HepG2 (cell line): Measurements from ENCODE around the gene TMEM131L. TPM values are rescaled to one million over a fixed set of nuclear protein-coding genes. Genes with fewer than 3 reads are reported as not detected.
A peak's percentile ranks its signal among the peaks of the same experiment; 100 is the strongest.

Experiments used
- BCL6 ChIP-seq: IDR thresholded peaks from 2 replicates; pipeline ENCODE4 v1.6.1; 2016; ENCODE audit warnings: missing genetic modification reagents, missing compliant biosample characterization
- LCORL ChIP-seq, 2 experiments: fragments of 450-650 bp in 1 of 2; sonication (generic) in 1 of 2; formaldehyde crosslinking in 1 of 2; IDR thresholded peaks; 2 replicates each; pipeline versions ENCODE4 v1.5.0 to v1.6.1; 2017 to 2020; ENCODE audit warnings: antibody characterized with exemption in 1 of 2, missing genetic modification reagents in 1 of 2
- NFKB2 ChIP-seq: sonication (generic); formaldehyde crosslinking; IDR thresholded peaks from 2 replicates; pipeline ENCODE4 v1.4.0; 2020; ENCODE audit warnings: missing genetic modification reagents, borderline replicate concordance
- RORA ChIP-seq: sonication (generic); formaldehyde crosslinking; IDR thresholded peaks from 2 replicates; pipeline ENCODE4 v1.5.0; 2020; ENCODE audit warnings: mild to moderate bottlenecking, missing genetic modification reagents, moderate library complexity
- SIN3B ChIP-seq: fragments of 150-350 bp; IDR thresholded peaks from 2 replicates; pipeline ENCODE4 v1.6.1; 2014; ENCODE audit warnings: low read length
- ZFP36L2 ChIP-seq: sonication (generic); formaldehyde crosslinking; IDR thresholded peaks from 2 replicates; pipeline ENCODE4 v1.4.0; 2020; ENCODE audit warnings: missing genetic modification reagents
- ZNF136 ChIP-seq: sonication (generic); formaldehyde crosslinking; IDR thresholded peaks from 2 replicates; pipeline ENCODE4 v1.8.1; 2022; ENCODE audit warnings: low read depth, mild to moderate bottlenecking, moderate library complexity, missing genetic modification reagents
- ZNF563 ChIP-seq: sonication (generic); formaldehyde crosslinking; IDR thresholded peaks from 2 replicates; pipeline ENCODE4 v1.8.0; 2022; ENCODE audit warnings: mild to moderate bottlenecking, moderate library complexity, missing genetic modification reagents
- ZNF615 ChIP-seq: sonication (generic); formaldehyde crosslinking; IDR thresholded peaks from 2 replicates; pipeline ENCODE4 v1.5.0; 2020; ENCODE audit warnings: mild to moderate bottlenecking, missing genetic modification reagents, borderline replicate concordance
- ZNF629 ChIP-seq: sonication (generic); formaldehyde crosslinking; conservative IDR thresholded peaks from 2 replicates; pipeline ENCODE4 v1.5.0; 2020; ENCODE audit warnings: missing genetic modification reagents
- polyA plus RNA-seq, 8 experiments: library from polyadenylated mRNA; depleted of rRNA in 3 of 8; stranded (reverse) in 7 of 8; unstranded in 1 of 8; fragments of >200 nt; fragmentation: Illumina TruSeq in 4 of 8; extraction: Trizol in 4 of 8; gene quantifications; 2 replicates each; pipeline versions ENCODE4 v1.2.1 to v1.2.3, GENCODE V29; 2011 to 2016; ENCODE audit warnings: low read depth in 4 of 8, missing spikeins in 1 of 8, mixed read lengths in 1 of 8; ENCODE audit not compliant: insufficient read depth in 1 of 8
- total RNA-seq, 5 experiments: library from RNA; depleted of rRNA; stranded (reverse); fragments of >200 nt; fragmentation: Illumina TruSeq; extraction: Trizol; gene quantifications; 2 replicates each; pipeline ENCODE4 v1.2.3, GENCODE V29; 2016; ENCODE audit warnings: low read depth in 1 of 5
- TF ChIP-seq, protein P1 (sequence below): sonication (generic); formaldehyde crosslinking; IDR thresholded peaks from 2 replicates; pipeline ENCODE4 v1.4.0; 2020; ENCODE audit warnings: missing genetic modification reagents
- TF ChIP-seq, protein P2 (sequence below): IDR thresholded peaks from 2 replicates; pipeline ENCODE4 v1.4.0; 2020; ENCODE audit warnings: mild to moderate bottlenecking, missing genetic modification reagents
- TF ChIP-seq, protein P3 (sequence below): IDR thresholded peaks from 2 replicates; pipeline ENCODE4 v1.6.1; 2016; ENCODE audit warnings: missing compliant biosample characterization, missing genetic modification reagents, borderline replicate concordance
- TF ChIP-seq, protein P4 (sequence below): sonication (generic); formaldehyde crosslinking; conservative IDR thresholded peaks from 2 replicates; pipeline ENCODE4 v1.4.0; 2020; ENCODE audit warnings: missing genetic modification reagents
- TF ChIP-seq, protein P5 (sequence below): sonication (generic); formaldehyde crosslinking; IDR thresholded peaks from 2 replicates; pipeline ENCODE4 v1.5.0; 2020; ENCODE audit warnings: missing genetic modification reagents
- TF ChIP-seq, protein P6 (sequence below): sonication (generic); formaldehyde crosslinking; IDR thresholded peaks from 2 replicates; pipeline ENCODE4 v1.4.0; 2020; ENCODE audit warnings: missing genetic modification reagents

The TMEM131L gene
- total and polyA plus RNA-seq, 2 of the 13 experiments (the other 11 are each of a cell fraction or from before 2014, with no cell fraction given), result 2.2 to 4.5 TPM

DNA sequence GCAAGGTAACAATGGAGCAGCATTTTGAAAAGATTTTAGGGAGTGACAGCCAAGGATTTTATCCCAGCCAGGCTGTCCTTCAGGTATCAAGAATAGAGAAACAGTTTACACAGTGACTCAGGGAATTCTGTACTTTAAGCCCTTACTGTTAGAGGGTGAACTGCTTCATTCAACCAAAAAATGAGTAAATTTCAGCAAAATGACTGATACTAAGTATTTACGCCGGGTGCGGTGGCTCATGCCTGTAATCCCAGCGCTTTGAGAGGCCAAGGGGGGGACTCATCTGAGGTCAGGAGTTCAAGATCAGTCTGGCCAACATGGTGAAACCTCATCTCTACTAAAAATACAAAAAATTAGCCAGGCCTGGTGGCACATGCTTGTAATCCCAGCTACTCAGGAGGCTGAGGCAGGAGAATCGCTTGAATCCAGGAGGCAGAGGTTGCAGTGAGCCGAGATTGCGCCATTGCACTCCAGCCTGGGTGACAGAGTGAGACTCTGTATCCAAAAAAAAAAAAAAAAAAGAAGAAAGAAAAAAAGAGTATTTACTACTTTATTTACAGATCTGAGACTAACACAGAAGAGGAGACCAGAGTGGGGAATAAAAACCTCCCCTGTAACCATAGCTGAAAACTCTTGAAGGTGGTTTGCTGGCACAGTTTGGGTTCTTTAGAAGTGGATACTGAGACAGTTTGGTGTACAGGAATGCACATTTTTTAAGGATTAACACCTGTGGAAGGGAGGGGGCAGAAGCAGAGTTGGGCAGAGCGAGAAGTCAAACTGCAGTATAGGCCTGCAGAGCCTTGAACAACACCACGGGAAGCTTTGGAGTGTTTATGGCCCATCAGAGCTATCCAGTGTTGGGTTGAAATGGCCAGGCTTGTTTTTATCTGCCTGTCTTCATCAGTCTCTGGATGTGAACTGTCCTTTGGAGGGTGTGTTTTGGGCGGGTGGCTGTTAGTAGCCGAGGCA is 40.5 kb downstream of the TMEM131L start (continued):
- TF ChIP-seq, protein P1, sequence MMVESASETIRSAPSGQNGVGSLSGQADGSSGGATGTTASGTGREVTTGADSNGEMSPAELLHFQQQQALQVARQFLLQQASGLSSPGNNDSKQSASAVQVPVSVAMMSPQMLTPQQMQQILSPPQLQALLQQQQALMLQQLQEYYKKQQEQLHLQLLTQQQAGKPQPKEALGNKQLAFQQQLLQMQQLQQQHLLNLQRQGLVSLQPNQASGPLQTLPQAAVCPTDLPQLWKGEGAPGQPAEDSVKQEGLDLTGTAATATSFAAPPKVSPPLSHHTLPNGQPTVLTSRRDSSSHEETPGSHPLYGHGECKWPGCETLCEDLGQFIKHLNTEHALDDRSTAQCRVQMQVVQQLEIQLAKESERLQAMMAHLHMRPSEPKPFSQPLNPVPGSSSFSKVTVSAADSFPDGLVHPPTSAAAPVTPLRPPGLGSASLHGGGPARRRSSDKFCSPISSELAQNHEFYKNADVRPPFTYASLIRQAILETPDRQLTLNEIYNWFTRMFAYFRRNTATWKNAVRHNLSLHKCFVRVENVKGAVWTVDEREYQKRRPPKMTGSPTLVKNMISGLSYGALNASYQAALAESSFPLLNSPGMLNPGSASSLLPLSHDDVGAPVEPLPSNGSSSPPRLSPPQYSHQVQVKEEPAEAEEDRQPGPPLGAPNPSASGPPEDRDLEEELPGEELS (CRISPR knock-in tag), result no peak; the same call in 1 of the 2 replicates
- TF ChIP-seq, protein P2, sequence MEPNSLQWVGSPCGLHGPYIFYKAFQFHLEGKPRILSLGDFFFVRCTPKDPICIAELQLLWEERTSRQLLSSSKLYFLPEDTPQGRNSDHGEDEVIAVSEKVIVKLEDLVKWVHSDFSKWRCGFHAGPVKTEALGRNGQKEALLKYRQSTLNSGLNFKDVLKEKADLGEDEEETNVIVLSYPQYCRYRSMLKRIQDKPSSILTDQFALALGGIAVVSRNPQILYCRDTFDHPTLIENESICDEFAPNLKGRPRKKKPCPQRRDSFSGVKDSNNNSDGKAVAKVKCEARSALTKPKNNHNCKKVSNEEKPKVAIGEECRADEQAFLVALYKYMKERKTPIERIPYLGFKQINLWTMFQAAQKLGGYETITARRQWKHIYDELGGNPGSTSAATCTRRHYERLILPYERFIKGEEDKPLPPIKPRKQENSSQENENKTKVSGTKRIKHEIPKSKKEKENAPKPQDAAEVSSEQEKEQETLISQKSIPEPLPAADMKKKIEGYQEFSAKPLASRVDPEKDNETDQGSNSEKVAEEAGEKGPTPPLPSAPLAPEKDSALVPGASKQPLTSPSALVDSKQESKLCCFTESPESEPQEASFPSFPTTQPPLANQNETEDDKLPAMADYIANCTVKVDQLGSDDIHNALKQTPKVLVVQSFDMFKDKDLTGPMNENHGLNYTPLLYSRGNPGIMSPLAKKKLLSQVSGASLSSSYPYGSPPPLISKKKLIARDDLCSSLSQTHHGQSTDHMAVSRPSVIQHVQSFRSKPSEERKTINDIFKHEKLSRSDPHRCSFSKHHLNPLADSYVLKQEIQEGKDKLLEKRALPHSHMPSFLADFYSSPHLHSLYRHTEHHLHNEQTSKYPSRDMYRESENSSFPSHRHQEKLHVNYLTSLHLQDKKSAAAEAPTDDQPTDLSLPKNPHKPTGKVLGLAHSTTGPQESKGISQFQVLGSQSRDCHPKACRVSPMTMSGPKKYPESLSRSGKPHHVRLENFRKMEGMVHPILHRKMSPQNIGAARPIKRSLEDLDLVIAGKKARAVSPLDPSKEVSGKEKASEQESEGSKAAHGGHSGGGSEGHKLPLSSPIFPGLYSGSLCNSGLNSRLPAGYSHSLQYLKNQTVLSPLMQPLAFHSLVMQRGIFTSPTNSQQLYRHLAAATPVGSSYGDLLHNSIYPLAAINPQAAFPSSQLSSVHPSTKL (CRISPR knock-in tag), result peak; percentile 77
- TF ChIP-seq ZNF136 (CRISPR knock-in tag) (no peak), NFKB2 (CRISPR knock-in tag) (no peak), ZNF615 (CRISPR knock-in tag) (no peak), ZNF563 (CRISPR knock-in tag) (no peak), ZNF629 (CRISPR knock-in tag) (no peak), BCL6 (CRISPR knock-in tag) (peak; percentile 44), SIN3B (no peak), LCORL (IDR thresholded peaks at IDR 0.05) (peak; percentile 44; the same call in 1 of the 2 replicates), LCORL (CRISPR knock-in tag; IDR thresholded peaks at IDR 0.05) (peak; percentile 22; the same call in 1 of the 2 replicates), ZFP36L2 (no peak), RORA (CRISPR knock-in tag) (no peak)
- TF ChIP-seq, protein P3, sequence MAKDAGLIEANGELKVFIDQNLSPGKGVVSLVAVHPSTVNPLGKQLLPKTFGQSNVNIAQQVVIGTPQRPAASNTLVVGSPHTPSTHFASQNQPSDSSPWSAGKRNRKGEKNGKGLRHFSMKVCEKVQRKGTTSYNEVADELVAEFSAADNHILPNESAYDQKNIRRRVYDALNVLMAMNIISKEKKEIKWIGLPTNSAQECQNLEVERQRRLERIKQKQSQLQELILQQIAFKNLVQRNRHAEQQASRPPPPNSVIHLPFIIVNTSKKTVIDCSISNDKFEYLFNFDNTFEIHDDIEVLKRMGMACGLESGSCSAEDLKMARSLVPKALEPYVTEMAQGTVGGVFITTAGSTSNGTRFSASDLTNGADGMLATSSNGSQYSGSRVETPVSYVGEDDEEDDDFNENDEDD (CRISPR knock-in tag), result no peak
- TF ChIP-seq, protein P4, sequence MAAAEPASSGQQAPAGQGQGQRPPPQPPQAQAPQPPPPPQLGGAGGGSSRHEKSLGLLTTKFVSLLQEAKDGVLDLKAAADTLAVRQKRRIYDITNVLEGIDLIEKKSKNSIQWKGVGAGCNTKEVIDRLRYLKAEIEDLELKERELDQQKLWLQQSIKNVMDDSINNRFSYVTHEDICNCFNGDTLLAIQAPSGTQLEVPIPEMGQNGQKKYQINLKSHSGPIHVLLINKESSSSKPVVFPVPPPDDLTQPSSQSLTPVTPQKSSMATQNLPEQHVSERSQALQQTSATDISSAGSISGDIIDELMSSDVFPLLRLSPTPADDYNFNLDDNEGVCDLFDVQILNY (CRISPR knock-in tag), result no peak
- TF ChIP-seq, protein P5, sequence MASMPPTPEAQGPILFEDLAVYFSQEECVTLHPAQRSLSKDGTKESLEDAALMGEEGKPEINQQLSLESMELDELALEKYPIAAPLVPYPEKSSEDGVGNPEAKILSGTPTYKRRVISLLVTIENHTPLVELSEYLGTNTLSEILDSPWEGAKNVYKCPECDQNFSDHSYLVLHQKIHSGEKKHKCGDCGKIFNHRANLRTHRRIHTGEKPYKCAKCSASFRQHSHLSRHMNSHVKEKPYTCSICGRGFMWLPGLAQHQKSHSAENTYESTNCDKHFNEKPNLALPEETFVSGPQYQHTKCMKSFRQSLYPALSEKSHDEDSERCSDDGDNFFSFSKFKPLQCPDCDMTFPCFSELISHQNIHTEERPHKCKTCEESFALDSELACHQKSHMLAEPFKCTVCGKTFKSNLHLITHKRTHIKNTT (CRISPR knock-in tag), result no peak
- TF ChIP-seq, protein P6, sequence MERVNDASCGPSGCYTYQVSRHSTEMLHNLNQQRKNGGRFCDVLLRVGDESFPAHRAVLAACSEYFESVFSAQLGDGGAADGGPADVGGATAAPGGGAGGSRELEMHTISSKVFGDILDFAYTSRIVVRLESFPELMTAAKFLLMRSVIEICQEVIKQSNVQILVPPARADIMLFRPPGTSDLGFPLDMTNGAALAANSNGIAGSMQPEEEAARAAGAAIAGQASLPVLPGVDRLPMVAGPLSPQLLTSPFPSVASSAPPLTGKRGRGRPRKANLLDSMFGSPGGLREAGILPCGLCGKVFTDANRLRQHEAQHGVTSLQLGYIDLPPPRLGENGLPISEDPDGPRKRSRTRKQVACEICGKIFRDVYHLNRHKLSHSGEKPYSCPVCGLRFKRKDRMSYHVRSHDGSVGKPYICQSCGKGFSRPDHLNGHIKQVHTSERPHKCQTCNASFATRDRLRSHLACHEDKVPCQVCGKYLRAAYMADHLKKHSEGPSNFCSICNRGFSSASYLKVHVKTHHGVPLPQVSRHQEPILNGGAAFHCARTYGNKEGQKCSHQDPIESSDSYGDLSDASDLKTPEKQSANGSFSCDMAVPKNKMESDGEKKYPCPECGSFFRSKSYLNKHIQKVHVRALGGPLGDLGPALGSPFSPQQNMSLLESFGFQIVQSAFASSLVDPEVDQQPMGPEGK (CRISPR knock-in tag), result peak; percentile 26; the same call in 1 of the 2 replicates
